COR-L47 (cell line): Measurements from ENCODE around the gene RANBP3.
"Not testable (repeated sequence)": the region's sequence is repeated elsewhere in the genome, so short reads cannot be mapped to it uniquely, and the experiment has no call there.

Experiments
- DNase-seq: peaks from one replicate; lab custom pipeline; 2025; lab: John Stamatoyannopoulos, UW

Gene RANBP3

DNA sequence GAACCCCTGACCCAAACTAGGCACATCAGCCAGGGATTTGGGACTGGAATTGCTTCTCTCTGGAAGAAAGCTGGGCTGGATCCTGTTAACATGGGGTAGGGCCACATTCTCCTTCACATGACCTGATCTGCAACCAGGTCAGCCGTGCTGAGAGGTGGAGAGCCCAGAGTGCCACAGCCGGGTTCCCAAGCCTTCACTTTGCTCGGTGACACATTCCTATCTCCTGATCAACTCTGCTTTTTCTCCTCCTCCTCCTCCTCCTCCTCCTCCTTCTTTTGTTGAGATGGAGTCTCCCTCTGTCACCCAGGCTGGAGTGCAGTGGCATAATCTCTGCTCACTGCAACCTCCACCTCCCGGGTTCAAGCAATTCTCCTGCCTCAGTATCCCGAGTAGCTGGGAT is 7.9 kb upstream of the RANBP3 start:
- DNase-seq, result not testable (repeated sequence)

DNA sequence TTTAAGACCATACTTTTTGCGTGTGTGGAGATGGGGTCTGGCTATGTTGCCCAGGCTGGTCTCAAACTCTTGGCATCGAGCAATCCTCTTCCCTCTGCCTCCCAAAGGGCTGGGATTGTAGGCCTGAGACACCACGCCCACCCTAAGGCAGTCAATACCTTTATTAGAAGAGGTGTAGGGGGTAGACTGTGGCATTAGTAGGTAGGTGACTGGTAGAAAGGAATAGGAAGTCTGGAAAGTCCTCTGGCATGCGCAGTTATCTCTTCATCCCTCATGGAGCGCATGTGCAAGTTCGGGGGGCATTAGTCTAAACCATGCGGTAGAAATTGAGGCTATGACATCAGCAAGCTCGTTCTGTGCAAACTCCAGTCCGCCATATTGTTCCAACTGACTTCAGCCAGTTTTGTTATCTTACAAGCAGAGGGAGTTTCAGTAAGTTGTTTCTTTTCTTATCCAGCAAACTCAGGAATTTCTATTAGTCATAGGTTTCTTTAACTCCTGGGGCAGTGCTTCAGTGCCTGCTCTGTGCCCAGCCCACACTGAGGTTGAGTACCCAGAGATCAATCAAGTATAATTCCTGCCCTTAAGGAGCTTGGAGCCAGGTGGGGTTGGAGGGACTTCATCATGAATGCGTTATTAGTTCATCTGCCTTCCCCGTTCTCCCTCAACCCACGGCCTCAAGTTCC is 7.3 kb upstream of the RANBP3 start:
- no peak for DNase-seq

GRCh38 chr19:5984600-5984999 is 6.7 kb upstream of the RANBP3 start:
- no peak for DNase-seq

DNA sequence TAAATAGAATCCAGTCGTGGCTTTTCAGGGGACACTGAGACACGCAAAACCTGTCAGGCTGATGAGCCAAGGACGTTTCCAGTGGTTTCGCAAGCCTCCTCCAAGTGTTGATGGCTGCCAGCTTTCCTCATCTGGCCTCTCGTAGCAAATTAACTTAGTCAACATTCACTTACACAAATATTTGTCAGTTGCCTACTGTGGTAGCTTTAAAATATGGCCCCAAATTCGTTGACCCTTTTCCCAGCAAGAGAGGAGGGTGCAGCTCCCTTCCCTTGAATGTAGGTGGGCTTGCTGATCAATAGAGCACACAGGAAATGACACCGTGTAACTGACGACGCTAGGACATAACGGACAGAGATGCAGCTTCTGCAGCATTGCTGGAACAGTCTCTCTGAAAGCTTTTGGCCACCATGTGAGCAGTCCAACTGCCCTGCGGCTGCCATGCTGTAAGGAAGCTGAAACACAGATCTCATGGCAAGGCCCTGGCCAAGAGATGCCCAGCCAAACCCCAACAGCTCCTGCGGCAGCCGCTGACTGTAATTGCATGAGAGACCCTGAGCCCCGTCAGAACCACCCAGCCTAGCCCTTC is 5.5 kb upstream of the RANBP3 start:
- no peak for DNase-seq

GRCh38 chr19:5978606-5979552 is 939 bp upstream of the RANBP3 start:
- DNase-seq, result no peak

DNA sequence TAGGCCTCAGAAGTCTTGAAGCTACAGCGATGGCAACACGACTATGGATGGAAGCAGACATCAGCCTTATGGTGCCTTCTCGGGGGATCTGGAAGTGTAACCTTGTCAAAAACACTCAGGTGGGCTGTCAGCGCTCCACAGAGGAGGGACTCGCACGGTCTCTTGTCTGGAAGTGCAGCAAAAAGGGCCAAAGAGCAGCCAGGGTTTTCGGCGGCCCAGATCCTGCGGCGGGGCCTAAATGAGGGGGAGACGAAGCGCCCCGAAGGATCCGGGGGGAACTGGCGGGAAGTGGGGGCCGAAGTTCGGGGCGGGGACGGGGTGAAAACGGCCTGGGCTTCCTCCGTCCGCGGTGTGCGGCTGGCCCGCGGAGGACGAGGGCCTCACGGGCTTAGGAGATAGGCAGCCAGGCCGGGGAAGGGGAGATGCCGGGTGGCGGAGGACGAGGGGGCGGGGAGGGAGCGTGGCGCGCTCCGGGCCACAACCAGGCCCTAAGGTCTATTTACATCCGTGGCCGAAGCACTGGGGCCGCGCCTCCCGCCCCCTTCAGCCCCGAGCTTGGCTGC is 637 bp downstream of the RANBP3 start:
- DNase-seq, result no peak

- DNase-seq, result no peak
Measured at GRCh38 chr19:5976768-5977167, 1.2 kb downstream of the RANBP3 start.

DNA sequence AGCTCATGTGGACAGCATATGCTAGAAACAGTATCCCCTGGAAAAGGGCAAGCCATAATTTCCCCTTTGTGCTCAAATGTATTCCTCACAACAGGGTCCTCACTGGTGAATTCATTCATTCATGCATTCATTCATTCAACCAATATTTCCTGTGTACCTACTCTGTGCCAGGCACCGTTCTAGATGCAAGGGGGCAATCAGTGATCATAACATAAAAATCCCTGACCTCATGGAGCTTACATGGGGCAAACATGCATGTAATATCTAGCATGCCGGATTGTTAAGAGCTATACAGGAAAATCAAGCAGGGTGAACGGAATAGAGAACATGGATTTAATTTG is 2.6 kb downstream of the RANBP3 start:
- DNase-seq, result no peak

- DNase-seq, result no peak
Measured at GRCh38 chr19:5974721-5975387, 3.1 kb downstream of the RANBP3 start.

DNA sequence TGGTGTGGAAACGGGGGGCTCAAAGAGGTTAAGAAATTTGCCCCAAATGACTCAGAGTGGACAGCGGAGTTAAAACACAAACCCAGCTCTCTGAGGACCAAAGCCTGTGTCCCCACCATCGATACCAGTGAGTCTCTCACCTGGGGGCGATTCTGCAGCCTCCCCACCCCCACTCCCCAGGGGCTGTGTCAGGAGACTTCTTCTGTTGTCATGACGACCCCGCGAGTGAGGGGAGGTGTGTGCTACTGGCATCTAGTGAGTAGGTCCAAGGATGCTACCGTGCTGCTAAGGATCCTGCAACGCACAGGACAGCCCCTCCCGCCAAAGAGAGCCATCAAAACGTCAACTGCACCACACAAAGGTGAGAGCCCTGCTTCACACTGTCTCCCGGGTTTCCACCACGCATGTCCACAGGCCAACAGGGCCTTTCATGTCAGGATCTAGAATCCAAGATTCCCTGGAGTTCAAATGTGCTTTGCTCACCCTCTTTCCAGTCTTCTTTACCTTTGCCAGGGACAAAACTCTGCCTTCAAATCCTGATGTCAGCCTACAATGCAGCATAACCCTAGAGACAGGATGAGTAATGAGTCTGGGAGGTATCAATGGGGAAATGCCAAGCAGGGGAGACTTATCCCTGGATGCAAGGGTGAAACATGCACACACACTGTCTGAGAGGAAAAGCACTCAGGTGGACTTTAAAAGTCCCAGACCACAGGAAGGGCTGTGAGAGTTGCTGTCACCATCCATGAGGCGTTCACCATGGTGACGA is 3.9 kb downstream of the RANBP3 start:
- DNase-seq, result no peak

GRCh38 chr19:5973376-5973775 is 4.6 kb downstream of the RANBP3 start:
- DNase-seq, result no peak

- DNase-seq, result no peak
Measured at GRCh38 chr19:5972355-5972731, 5.6 kb downstream of the RANBP3 start.

DNA sequence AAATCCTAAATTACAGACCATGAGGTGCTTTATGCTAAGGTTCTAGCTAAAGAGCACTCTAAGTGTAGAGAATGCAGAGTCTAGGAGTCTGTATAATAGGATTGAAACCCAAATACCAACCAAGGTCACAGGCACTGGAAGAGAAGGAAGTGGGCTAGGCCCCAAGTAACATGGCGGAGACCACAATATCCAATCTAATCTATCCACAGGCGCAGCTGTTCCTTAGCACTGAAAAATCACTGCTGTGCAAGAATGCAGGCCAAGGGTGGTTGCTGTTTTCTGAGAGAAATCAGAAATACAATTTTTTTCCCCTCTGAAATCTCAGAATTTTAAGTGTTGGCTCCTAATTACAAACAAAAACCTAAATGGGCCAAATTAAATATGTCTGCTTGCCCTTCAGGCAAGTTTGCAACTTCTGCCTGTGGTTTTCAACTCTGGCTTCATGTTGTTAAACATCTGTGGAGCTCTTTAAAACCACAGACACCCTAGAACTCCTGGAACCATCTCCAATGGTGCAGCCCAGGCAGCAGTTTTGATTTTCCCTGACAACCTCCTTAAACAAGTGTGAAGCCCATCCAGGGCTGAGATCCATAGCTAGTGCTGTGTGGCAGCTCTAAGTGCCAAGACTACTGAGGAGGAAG is 6.1 kb downstream of the RANBP3 start:
- no peak for DNase-seq

DNA sequence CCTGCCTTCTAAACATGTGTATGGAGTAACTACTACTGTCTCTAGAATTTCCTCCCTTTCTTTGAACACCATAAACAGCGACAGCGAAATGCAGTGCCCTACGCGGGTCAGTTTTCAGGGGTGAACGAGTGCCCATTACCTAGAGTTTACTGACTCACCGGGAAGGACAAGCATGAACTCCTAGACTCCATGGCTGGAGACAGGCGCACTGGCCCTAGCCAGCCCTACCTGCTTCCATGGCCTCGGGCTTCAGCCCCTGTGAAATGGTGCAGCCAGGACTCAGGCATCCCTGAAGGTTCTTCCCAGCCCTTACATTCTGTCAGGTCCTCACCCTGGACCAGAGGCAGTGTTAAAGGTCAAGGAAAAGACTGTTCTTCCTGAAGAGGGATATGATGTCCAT is 8.5 kb downstream of the RANBP3 start:
- DNase-seq, result no peak

DNA sequence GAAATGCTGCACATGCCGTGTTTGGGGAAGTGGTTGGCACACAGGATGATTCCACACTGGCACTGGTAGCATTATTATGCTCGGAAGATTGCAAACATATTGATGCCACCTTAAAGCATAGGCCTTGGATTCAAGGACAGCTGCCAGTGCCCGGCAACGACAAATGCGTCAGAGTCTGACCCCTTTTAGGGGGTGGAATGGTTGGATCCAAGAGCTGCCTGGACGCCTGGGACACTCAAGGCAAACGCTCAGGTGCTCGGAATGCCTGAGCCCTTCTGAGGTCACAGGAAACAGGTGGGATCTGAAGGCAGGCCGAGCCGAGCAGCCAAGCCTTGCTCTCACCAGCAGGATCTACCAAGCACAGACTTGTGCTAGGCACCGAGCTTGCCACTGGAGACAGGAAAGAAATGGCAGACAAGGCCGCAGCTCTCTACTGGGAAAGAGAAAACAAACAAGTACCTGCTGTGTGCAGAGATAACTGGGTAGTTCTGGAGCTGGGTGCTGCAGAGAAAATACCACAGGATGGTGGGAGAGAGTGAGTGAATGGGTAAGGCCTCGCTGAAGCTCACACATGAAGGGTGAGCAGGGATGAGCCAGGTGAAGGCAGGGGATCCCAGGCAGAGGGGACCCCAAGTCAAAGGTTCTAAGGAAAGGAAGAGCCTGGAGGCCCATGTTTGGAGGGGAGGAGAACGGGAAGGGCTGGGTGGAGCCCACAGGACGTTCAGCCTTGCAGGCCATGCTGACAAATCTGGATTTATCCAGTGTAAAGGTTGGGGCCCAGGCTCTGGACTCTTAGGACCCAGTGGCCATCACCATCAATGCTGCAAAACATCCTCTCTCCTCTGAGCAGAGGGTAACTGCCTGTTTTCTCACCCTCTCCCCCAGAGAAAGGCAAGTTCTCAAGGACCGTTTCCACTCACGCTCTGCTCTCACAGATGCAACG is 9.2 kb downstream of the RANBP3 start:
- no peak for DNase-seq

GRCh38 chr19:5967994-5968430 is 9.9 kb downstream of the RANBP3 start:
- peak; percentile 45 for DNase-seq

DNA sequence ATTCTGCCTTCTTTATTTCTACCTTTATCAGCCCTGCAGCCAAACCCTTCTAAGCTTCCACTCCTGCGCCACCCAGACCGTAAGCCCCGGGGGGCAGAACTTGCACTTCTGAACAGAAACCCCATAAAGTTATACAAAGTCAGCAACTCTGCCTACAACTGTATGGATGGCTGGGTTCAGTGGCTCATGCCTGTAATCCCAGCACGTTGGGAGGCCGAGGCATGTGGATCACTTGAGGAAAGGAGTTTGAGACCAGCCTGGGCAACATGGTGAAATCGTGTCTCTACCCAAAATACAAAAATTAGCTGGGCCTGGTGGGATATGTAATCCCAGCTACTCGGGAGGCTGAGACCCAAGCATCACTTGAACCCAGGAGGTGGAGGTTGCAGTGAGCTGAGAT is 10.4 kb downstream of the RANBP3 start:
- DNase-seq, result no peak

GRCh38 chr19:5966941-5967340 is 11.0 kb downstream of the RANBP3 start:
- no peak for DNase-seq

GRCh38 chr19:5966215-5966614 is 11.7 kb downstream of the RANBP3 start:
- DNase-seq, result no peak
